Measurements from ENCODE around the gene OR5H15.

GRCh38 chr3:98180319-98180890, 13.9 kb downstream of the OR5H15 start:
- no peak for TF ChIP-seq POLR2A (IDR thresholded peaks at IDR 0.05; ENCODE audit: low read depth, low read length)
- no peak for TF ChIP-seq TAF1 (IDR thresholded peaks at IDR 0.05; ENCODE audit: borderline replicate concordance, low read depth, low read length)
- TF ChIP-seq POLR2AphosphoS5 (IDR thresholded peaks at IDR 0.05; ENCODE audit: low read depth, low read length), result no peak

Measured in GM12892 (cell line).